HepG2 (cell line): Measurements from ENCODE around the gene CLMP. TPM values are rescaled to one million over a fixed set of nuclear protein-coding genes. Genes with fewer than 3 reads are reported as not detected.
A peak's percentile ranks its signal among the peaks of the same experiment; 100 is the strongest.

Source experiments
- EEA1 ChIP-seq: sonication (generic); formaldehyde crosslinking; IDR thresholded peaks from 2 replicates; pipeline ENCODE4 v1.5.1; 2020; ENCODE audit warnings: mild to moderate bottlenecking, missing genetic modification reagents, borderline replicate concordance
- FIP1L1 ChIP-seq: fragments of 200-400 bp; formaldehyde crosslinking; IDR thresholded peaks from 2 replicates; pipeline ENCODE4 v1.6.1; 2018; ENCODE audit warnings: low read depth, mild to moderate bottlenecking, low read length, moderate library complexity, borderline replicate concordance; ENCODE audit not compliant: insufficient read depth
- FOSL1 ChIP-seq: sonication (generic); formaldehyde crosslinking; IDR thresholded peaks from 2 replicates; pipeline ENCODE4 v1.9.0; 2021; ENCODE audit warnings: missing genetic modification reagents, borderline replicate concordance
- FOSL2 ChIP-seq: sonication (generic); formaldehyde crosslinking; IDR thresholded peaks from 2 replicates; pipeline ENCODE4 v1.4.0; 2020; ENCODE audit warnings: missing genetic modification reagents
- GABPA ChIP-seq, 2 experiments: IDR thresholded peaks; 2 replicates each; pipeline ENCODE4 v1.6.1; 2011 to 2016; ENCODE audit warnings: low read depth in 2 of 2, low read length in 1 of 2, missing biosample characterization in 1 of 2, missing genetic modification characterization in 1 of 2
- GABPB1 ChIP-seq: IDR thresholded peaks from 2 replicates; pipeline ENCODE4 v1.6.1; 2016; ENCODE audit warnings: mild to moderate bottlenecking, missing genetic modification reagents, moderate library complexity, missing compliant biosample characterization
- IKZF1 ChIP-seq: fragments of 450-650 bp; IDR thresholded peaks from 2 replicates; pipeline ENCODE4 v1.7.1; 2016
- KMT2B ChIP-seq: IDR thresholded peaks from 2 replicates; pipeline ENCODE4 v1.6.1; 2016; ENCODE audit warnings: missing genetic modification reagents, missing compliant biosample characterization
- MBNL3 ChIP-seq: fragments of 250-450 bp; sonication (Bioruptor Pico); conservative IDR thresholded peaks from 2 replicates; pipeline ENCODE4 v1.8.0; 2022; ENCODE audit warnings: mild to moderate bottlenecking, inconsistent platforms
- MIER3 ChIP-seq: IDR thresholded peaks from 2 replicates; pipeline ENCODE4 v1.6.1; 2016; ENCODE audit warnings: missing compliant biosample characterization, borderline replicate concordance
- NCOA1 ChIP-seq: sonication (generic); formaldehyde crosslinking; IDR thresholded peaks from 2 replicates; pipeline ENCODE4 v1.9.0; 2021; ENCODE audit warnings: missing genetic modification reagents
- PAWR ChIP-seq: sonication (generic); formaldehyde crosslinking; IDR thresholded peaks from 2 replicates; pipeline ENCODE4 v1.4.0; 2020; ENCODE audit warnings: missing genetic modification reagents, mild to moderate bottlenecking, borderline replicate concordance
- SIN3A ChIP-seq: IDR thresholded peaks from 2 replicates; pipeline ENCODE4 v1.6.1; 2011; ENCODE audit warnings: low read depth, mild to moderate bottlenecking, control low read depth, low read length, borderline replicate concordance
- SUZ12 ChIP-seq: fragments of 150-350 bp; IDR thresholded peaks from 2 replicates; pipeline ENCODE4 v1.6.1; 2014; ENCODE audit warnings: low read depth, low read length
- ZNF160 ChIP-seq: sonication (generic); formaldehyde crosslinking; IDR thresholded peaks from 2 replicates; pipeline ENCODE4 v1.8.0; 2022; ENCODE audit warnings: mild to moderate bottlenecking, inconsistent platforms, missing genetic modification reagents
- ZNF263 ChIP-seq: sonication (generic); formaldehyde crosslinking; IDR thresholded peaks from 2 replicates; pipeline ENCODE4 v1.4.0; 2020; ENCODE audit warnings: missing genetic modification reagents
- ZNF274 ChIP-seq: sonication (generic); formaldehyde crosslinking; IDR thresholded peaks from 2 replicates; pipeline ENCODE4 v1.5.1; 2020; ENCODE audit warnings: mild to moderate bottlenecking, missing genetic modification reagents
- ZNF460 ChIP-seq: sonication (generic); formaldehyde crosslinking; IDR thresholded peaks from 2 replicates; pipeline ENCODE4 v1.5.1; 2020; ENCODE audit warnings: missing genetic modification reagents, mild to moderate bottlenecking, borderline replicate concordance
- ZNF550 ChIP-seq: sonication (generic); formaldehyde crosslinking; IDR thresholded peaks from 2 replicates; pipeline ENCODE4 v1.4.0; 2020; ENCODE audit warnings: mild to moderate bottlenecking, missing genetic modification reagents, borderline replicate concordance
- ZNF577 ChIP-seq: sonication (generic); formaldehyde crosslinking; IDR thresholded peaks from 2 replicates; pipeline ENCODE4 v1.4.0; 2020; ENCODE audit warnings: mild to moderate bottlenecking, low read depth, missing genetic modification reagents, borderline replicate concordance
- ZNF672 ChIP-seq: sonication (generic); formaldehyde crosslinking; IDR thresholded peaks from 2 replicates; pipeline ENCODE4 v1.8.1; 2022; ENCODE audit warnings: missing genetic modification reagents
- ZNF740 ChIP-seq: sonication (generic); formaldehyde crosslinking; IDR thresholded peaks from 2 replicates; pipeline ENCODE4 v1.4.0; 2020; ENCODE audit warnings: missing genetic modification reagents
- ZNF784 ChIP-seq: sonication (generic); formaldehyde crosslinking; IDR thresholded peaks from 2 replicates; pipeline ENCODE4 v1.5.1; 2020; ENCODE audit warnings: missing genetic modification reagents, mild to moderate bottlenecking, borderline replicate concordance
- polyA plus RNA-seq, 8 experiments: library from polyadenylated mRNA; depleted of rRNA in 3 of 8; stranded (reverse) in 7 of 8; unstranded in 1 of 8; fragments of >200 nt; fragmentation: Illumina TruSeq in 4 of 8; extraction: Trizol in 4 of 8; gene quantifications; 2 replicates each; pipeline versions ENCODE4 v1.2.1 to v1.2.3, GENCODE V29; 2011 to 2016; ENCODE audit warnings: low read depth in 4 of 8, missing spikeins in 1 of 8, mixed read lengths in 1 of 8; ENCODE audit not compliant: insufficient read depth in 1 of 8
- total RNA-seq, 5 experiments: library from RNA; depleted of rRNA; stranded (reverse); fragments of >200 nt; fragmentation: Illumina TruSeq; extraction: Trizol; gene quantifications; 2 replicates each; pipeline ENCODE4 v1.2.3, GENCODE V29; 2016; ENCODE audit warnings: low read depth in 1 of 5
- TF ChIP-seq, protein P1 (sequence below): fragments of 450-650 bp; IDR thresholded peaks from 2 replicates; pipeline ENCODE4 v1.6.1; 2016
- TF ChIP-seq, protein P2 (sequence below), 2 experiments: sonication (generic) in 1 of 2; formaldehyde crosslinking in 1 of 2; IDR thresholded peaks; 2 replicates each; pipeline versions ENCODE4 v1.5.1 to v1.6.1; 2011 to 2020; ENCODE audit warnings: borderline replicate concordance in 1 of 2, low read depth in 1 of 2, low read length in 1 of 2, mild to moderate bottlenecking in 1 of 2, missing genetic modification reagents in 1 of 2, moderate library complexity in 1 of 2

The CLMP gene
- total and polyA plus RNA-seq, 2 of the 13 experiments (the other 11 are each of a cell fraction or from before 2014, with no cell fraction given): not detected

- TF ChIP-seq ZNF160: peak; percentile 8; the same call in 1 of the 2 replicates
- TF ChIP-seq ZNF672 (CRISPR knock-in tag): no peak
- TF ChIP-seq PAWR (CRISPR knock-in tag): no peak
- peak; percentile 91 for TF ChIP-seq GABPB1
- peak; percentile 81 for TF ChIP-seq KMT2B (CRISPR knock-in tag)
- TF ChIP-seq SIN3A: peak; percentile 32; the same call in 1 of the 2 replicates
- no peak for TF ChIP-seq ZNF740
- TF ChIP-seq, protein P1, sequence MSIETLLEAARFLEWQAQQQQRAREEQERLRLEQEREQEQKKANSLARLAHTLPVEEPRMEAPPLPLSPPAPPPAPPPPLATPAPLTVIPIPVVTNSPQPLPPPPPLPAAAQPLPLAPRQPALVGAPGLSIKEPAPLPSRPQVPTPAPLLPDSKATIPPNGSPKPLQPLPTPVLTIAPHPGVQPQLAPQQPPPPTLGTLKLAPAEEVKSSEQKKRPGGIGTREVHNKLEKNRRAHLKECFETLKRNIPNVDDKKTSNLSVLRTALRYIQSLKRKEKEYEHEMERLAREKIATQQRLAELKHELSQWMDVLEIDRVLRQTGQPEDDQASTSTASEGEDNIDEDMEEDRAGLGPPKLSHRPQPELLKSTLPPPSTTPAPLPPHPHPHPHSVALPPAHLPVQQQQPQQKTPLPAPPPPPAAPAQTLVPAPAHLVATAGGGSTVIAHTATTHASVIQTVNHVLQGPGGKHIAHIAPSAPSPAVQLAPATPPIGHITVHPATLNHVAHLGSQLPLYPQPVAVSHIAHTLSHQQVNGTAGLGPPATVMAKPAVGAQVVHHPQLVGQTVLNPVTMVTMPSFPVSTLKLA: no peak; the same call in 1 of the 2 replicates
- no peak for TF ChIP-seq ZNF274
- TF ChIP-seq FOSL1 (CRISPR knock-in tag): no peak
- TF ChIP-seq IKZF1: no peak
- peak; percentile 23; the same call in 1 of the 2 replicates for TF ChIP-seq EEA1 (CRISPR knock-in tag)
- TF ChIP-seq MBNL3 (CRISPR knock-in tag): no peak
- TF ChIP-seq ZNF784 (CRISPR knock-in tag): no peak; the same call in 1 of the 2 replicates
- TF ChIP-seq ZNF550 (CRISPR knock-in tag): no peak
- TF ChIP-seq SUZ12: no peak; the same call in 1 of the 2 replicates
- no peak; the same call in 1 of the 2 replicates for TF ChIP-seq ZNF460 (CRISPR knock-in tag)
- TF ChIP-seq, protein P2, sequence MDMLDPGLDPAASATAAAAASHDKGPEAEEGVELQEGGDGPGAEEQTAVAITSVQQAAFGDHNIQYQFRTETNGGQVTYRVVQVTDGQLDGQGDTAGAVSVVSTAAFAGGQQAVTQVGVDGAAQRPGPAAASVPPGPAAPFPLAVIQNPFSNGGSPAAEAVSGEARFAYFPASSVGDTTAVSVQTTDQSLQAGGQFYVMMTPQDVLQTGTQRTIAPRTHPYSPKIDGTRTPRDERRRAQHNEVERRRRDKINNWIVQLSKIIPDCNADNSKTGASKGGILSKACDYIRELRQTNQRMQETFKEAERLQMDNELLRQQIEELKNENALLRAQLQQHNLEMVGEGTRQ (IDR thresholded peaks at IDR 0.05; ENCODE audit: low read depth, low read length): no peak
- TF ChIP-seq, protein P2 (CRISPR knock-in tag; IDR thresholded peaks at IDR 0.05; ENCODE audit: borderline replicate concordance): no peak
- TF ChIP-seq ZNF263 (CRISPR knock-in tag): no peak
- no peak for TF ChIP-seq ZNF577
- TF ChIP-seq FOSL2: no peak
- 0 out of 2 replicates have a peak, but pooled peaks have one; percentile 14 for TF ChIP-seq MIER3 (CRISPR knock-in tag)
- no peak for TF ChIP-seq NCOA1
- peak; percentile 61 for TF ChIP-seq GABPA (IDR thresholded peaks at IDR 0.05; ENCODE audit: low read depth, low read length)
- peak; percentile 88 for TF ChIP-seq GABPA (CRISPR knock-in tag; IDR thresholded peaks at IDR 0.05; ENCODE audit: low read depth)
- 0 out of 2 replicates have a peak, but pooled peaks have one; percentile 32 for TF ChIP-seq FIP1L1
Measured at GRCh38 chr11:123062158-123062891, 132.7 kb downstream of the CLMP start (continued).
